Stimulated activated CD8-positive, alpha-beta memory T cell treated with anti-CD3 and anti-CD28 coated beads, Interleukin-4, amount 100 ng/mL, for 24 hours (primary cell): ENCODE data around the gene SLC24A3.

Experiments
- DNase-seq: peaks from one replicate; pipeline ENCODE4 v3.0.0-alpha.2; 2020; ENCODE audit warnings: low read depth

SLC24A3 gene

DNA sequence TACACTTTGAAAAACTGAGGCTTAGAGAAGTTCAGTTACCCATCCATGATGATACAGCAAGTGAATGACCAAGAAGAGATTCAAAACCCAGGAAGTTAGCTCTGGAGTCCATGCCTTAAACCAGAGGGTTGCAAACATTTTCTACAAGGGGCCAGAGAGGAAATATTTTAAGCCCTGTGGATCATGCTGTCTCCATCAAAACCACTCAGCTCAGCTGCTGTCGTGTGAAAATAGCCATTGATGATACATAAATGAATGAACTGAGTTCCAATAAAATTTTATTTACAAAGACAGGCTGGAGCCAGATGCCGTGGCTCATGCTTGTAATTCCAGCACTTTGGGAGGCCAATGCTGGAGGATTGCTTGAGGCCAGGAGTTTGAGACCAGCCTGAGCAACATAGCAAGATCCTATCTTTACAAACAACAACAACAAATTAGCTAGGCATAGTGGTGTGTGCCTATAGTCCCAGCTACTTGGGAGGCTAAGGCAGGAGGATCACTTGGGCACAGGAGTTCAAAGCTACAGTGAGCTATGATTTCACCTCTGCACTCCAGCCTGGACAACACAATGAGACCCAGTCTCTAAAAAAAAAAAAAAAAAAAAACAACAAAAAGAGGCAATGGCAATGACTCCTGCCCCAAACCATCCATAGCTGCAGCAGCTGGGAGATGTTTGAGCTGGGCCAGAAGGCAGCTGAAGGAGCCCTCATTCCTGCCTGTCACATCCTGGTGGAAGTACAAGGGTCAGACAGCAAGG lies 501.6 kb downstream of the SLC24A3 start:
- DNase-seq, result no peak

DNA sequence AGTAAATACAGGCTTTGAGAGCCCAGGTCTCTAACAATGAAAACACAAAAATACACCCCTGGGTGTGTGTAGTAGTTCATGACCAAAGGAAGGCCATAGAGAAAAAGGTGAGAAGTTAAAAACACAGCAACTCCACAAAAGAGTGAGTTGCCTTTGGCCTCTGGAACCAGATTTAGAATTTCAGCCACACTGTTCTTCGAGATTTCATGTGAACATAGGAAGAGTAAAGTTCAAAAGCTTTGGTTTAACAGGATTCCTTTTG lies 502.1 kb downstream of the SLC24A3 start:
- no peak for DNase-seq

DNA sequence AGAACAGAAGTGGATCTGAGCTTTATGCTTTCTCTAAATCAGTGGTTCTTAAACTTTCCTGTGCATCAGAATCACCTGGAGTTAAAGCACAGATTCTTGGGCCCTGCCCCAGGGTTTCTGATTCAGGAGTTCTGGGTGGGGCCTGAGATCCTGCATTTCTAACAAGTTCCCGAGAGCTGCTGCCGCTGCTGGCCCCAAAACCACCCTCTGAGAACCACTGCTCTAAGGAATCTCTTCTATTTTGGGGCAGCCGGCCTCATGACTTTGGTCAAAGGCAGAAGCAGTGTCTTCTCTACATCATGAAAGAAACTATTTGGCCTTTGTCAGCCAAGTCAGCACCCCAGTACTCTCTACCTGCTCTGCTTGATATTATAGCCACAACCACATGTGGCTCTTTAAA lies 503.5 kb downstream of the SLC24A3 start:
- no peak for DNase-seq

DNA sequence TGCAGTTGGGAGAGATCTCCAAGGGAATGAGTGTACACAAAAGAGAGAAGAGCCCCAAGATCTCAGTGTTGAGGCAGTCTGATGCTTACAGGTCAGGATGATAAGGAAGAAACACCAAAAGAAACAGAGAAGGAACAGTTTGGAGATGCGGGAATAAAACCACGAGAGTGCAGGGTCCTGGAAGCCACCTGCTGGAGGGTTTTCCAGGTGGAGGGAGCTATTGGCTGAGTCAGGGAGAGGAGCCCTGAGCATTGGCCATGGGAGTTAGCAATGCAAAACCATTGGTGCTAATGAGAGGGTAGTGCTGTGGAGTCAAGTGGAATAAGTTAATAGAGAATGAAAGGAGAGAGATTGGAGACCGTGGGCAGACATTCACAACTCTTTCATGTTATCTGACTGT lies 506.4 kb downstream of the SLC24A3 start:
- no peak for DNase-seq

DNA sequence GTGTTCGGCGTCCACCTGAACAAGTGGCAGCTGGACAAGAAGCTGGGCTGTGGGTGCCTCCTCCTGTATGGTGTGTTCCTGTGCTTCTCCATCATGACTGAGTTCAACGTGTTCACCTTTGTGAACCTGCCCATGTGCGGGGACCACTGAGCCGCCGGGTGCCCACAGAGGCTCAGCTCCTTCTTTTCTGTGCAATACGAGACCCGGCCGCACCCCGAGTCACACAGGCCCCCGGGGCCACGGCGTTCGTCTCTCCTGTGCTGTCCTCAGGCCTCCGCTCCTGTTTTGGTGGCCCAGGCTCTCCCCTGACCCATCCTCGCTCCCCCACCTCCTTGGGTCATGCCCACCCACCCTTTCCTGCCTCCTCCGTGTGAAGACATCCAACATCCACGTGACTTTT lies 508.5 kb downstream of the SLC24A3 start:
- DNase-seq, result no peak

DNA sequence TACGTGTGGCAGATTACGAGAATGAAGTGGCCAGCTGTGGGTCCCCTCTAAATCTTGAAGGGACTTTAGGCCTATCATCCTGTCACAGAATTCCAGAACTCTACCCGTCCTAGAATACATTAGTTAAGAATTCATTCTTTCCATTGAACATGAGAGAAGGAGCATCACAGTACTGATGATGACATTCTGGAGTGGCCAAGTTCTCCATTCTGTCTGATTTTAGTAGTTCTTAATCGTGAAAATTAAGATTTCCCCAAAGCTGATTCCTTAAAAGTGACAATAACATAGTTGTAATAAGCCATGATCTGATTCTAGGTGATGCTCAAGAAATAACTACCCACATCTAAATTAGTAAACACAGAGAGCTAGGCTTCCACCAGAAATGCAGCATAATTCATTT lies 510.6 kb downstream of the SLC24A3 start:
- no peak for DNase-seq

DNA sequence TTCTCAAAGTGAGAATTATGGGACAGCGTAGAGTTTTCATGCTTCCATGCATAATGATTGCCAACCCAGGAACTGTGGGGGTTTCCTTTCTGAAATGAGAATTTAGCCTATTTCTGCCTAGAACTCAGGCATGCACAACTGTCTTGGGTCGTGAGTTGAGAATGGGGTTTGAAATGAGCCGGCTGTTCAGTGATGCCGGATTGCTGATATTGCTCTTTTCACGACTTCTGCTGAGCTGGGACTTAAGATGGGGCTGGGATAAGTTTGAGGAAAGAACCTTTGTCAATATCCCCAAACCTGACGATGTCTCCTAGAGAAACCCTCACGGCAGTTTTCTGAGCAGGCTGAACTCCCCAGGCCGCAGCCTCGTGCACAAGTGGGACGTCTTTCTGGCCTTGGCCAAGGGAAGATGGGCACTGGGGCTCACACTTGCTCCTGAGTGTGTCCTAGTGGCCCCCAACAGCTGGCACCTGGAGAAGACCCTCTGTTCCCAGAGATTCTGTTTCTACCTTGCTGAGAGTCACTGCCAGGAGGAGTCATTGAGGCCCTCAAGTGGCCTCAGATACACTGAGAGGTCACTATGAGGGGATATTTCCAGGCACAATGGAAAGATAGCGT lies 511.5 kb downstream of the SLC24A3 start:
- DNase-seq, result no peak

DNA sequence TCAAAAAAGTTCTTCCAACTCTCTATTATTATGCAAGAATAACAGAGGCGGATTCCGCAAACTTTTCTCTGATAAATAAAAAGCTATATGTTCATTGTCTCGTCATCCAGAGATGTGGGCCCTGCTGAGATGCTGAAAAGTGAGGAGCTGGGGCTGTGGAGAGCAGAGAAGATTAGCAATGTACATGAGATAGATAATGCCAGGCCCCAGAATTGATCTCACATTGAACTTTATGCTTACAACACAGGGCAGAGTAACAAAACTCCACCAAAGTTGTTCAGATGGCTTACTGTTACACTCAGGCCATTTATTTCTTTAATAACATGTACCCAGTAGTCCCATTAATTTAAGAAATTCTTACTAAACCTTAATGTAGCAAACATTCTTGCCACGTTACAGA lies 512.9 kb downstream of the SLC24A3 start:
- DNase-seq, result no peak

DNA sequence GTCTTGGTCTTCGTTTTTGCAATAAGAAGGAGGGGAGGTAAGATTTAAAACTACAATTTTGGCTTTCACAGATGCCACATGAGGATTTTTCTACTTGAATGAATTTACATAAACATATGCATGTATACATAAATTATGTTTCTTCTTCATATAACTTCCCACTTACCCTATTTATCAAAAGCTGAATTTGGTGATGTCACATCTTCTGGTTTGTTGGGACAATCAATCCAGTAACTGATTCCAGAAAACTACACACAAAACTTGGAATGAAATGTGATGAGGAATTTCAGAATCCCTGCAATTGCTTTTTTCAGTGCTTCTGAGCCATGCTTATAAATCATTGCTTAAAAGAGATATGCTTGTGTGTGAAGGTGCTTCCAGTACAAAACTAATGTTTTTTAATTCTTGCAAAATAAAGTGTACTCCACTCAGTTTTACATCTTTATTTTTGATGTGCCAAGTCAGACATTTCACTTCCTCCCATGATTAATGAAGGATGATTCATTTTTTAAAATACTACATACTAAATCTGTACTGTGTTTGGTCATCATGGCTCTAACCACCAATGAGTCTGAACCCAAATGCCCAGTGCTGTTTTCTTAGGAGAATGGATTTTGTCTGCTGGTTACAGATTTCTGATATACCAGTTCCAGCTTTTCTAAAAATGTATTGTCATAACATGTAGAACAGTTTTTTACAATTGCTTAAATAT lies 513.5 kb downstream of the SLC24A3 start:
- DNase-seq, result no peak

DNA sequence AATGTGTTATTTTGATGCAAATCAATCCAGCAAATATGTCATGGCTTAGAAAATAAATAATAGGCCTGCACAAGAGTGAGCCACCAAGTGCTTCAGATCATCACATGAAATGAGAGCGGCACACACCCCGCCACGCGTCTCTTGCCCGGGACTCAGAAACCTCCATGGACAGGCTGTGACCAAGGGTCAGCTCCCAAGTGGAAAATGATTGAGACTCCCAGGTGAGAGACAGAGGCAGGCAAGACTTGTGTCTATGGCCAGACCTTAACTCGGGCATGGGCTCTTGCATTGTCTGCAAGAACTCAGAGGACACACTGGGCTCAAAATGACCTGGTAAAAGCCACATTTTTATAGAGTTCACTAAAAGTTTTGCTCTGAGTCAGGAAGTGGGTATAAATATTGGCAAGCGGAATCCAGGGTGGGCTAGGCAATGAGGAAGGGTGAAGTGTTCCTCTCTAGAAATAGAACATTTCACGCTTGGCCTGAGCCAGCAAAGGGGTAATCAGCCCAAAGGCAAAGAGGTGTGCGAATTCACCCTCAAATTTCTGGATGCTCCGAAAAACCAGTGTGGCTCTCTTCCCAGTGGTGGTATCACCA lies 514.9 kb downstream of the SLC24A3 start:
- no peak for DNase-seq

DNA sequence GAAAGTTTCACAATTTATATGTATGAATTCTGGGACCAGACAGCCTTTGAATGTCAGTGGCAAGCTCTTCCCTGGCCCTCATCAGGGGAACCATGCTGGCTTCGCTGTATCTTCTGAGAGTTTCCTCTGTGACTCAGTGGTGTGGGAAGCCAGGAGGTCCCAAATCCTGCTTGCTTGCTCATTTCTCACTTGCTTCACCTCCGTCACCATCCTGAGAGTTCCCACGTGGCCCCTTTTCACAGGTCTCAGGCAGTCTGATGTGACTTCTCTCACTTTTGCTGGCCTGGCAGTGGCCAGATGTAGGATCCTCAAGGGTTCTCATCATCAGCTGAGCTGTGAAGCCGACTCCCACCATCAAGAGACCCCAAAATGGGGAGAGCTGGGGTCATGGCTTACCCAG lies 517.2 kb downstream of the SLC24A3 start:
- DNase-seq, result no peak

DNA sequence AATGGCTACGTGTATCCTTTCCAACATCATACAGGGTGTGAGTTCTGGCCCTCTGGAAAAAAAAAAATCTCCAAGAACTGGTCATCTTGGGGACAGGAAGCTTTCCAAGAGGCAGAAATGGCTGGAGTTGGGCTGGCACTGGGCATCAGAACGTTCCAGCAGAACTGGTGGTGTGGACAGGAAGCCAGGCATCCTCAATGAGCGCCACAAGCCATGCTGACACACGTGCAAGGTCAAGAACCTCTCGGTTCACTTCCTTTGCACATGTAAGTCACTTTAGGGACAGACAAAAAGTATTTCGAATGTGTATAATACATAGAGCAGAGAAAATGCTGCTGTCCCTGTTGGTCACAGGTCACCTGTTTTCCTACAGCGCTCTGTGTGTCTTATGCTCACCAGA lies 518.3 kb downstream of the SLC24A3 start:
- no peak for DNase-seq

DNA sequence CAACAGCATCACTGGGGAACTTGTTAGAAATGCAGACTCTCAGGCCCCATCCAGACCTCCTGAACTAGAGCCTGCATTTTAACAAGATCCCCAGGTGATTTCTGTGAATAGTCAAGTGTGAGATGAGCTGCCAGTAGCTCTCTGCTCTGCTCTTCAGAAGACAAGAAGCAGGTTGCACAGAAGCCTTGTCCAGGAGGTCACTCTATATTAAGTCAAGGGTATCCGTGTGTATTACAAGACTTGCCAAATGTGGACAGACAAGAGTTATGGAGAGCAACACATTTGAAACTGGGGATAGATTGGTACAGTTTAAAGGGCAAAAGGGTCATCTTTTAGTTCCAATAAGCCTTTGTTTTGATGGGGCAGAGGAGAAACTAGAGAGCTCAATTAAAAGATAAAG lies 522.4 kb downstream of the SLC24A3 start:
- no peak for DNase-seq

DNA sequence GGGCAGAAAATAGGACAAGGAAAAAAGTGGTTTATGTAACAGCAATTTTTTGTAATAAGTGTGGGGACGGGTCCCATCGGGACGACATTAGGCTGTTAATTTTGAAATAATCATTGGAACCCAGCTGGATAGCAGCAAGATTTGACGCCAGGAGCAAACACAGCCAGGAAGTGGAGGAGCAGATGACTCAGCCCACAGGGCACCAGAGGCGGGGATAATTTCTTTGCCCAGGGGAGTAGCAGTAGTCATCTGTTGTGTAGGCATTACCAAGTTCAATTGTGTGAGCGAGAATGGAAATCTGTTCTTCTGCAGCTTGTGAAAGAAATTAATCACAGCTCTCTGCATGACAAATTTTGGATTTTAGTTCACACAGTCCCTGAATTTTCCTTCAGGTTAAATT lies 523.0 kb downstream of the SLC24A3 start:
- no peak for DNase-seq

DNA sequence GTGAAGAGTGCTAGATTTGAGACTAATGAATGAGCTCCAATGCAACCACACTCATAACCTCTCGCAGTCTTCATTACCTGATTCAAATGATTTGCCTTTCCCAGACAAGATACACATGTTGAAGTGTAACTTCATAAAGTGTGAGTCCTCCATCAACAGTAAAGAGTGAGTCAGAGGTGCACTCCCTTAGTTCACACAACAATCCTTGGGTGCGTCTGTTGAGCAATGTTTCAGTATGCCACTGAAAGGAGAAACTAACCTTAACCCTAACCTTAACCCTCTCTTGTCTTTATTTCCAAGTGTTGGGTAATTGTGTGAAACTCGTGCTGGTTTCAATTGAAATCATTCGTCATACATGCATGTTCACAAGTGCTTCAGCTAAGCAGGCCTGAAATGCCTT lies 524.6 kb downstream of the SLC24A3 start:
- no peak for DNase-seq

DNA sequence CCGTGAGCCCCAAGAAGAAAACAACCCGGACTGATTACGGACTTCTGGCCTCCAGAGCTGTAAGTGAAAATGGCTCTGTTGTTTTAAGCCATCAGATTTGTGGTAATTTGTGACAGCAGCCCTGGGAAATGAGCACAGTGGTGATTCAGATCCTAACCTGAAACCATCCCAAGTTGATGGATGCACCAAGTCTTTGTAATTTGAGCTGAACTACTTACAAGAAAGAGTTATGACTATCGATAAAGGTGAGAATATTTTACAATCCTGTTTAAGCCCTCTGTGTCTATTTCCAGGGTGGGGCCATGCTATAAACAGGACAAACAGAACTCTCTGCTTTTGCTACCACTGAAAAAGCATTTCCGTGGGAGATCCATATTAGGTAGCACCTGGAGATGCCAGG lies 526.5 kb downstream of the SLC24A3 start:
- no peak for DNase-seq

DNA sequence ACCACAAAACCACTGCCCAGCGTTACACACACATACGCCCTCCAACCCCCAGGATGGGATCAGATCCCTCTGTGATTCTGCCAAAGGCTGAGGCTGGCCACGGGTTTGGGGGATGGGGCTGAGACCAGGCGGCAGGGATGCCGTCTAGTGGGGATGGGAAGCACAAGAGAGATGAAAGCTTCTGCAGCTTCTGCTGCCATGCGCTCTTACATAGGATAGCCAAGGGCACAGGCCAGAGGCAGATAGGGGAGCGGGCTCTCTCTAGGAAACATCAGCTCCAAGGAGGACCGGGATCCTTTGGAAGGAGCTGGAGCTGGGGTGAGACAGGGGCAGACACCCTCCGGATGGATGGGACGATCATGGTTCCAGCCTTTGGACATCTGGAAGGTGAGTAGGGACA lies 526.9 kb downstream of the SLC24A3 start:
- DNase-seq, result no peak

DNA sequence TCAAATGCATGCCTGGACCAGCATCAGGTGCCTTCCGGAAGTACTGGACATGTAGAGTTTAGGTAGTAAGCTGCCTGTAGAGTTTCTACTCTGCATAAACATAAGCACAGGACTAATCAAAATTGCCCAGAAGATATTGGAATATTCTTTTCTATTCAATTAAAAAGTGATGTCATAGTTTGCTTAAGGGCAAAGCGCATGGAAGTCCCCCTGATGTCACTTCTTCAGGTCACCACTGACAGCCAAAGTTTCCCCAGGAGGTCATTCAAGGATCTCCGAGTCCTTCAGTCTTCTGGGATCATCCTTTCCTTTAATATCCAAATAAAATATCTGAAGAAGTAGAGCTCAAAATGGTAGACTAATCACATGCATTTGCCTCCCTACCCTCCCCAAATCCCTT lies 528.1 kb downstream of the SLC24A3 start:
- DNase-seq, result no peak

DNA sequence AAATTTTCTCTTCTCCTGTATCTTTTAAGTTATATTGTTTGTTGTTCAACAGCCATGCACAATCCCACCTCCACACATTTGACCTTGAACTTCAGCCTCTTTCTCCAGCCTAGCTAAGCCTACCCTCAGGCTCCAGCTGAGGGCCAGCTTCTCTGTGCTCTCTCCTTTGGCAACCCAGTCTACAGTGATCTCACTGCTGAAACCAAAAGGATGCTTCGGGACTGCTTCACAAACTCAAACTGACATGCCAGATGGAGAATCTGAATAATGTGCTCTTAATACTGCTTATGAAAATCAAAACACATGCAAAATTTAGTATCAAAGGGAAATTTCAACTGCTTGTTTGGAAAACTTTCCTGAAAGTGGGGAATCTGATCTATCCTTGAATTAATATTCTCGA lies 529.5 kb downstream of the SLC24A3 start:
- DNase-seq, result no peak

DNA sequence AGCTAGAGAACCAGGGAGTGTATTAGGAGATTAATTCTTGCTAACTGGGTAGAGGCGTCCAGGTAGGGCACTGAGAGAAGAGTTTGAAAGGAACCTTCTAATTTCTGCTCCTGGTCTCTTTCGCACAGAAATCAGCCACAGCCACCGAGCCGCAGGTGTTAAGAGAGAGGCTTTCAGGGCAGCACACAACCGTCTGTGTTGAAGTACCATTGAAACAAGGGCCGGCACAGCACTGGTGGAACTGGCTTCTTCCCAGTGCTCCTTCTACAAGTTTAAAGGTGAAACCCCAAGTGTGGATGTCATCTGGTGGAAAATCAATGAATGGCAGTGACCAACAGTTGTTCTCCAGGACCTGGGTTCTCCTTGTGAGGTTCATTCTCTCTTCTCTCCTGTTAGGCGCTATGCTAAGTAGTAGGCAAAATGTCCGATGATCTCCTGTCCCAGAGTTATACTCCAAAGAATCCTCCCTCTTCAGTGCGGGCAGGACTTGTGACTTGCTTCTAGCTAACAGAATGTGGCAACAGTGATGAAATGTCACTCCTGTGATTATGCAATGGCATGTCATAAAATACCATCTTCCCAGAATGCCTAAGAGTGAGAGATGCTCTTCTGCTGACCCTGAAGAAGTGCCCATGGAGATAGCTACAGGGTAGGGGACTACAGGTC lies 530.7 kb downstream of the SLC24A3 start:
- no peak for DNase-seq

DNA sequence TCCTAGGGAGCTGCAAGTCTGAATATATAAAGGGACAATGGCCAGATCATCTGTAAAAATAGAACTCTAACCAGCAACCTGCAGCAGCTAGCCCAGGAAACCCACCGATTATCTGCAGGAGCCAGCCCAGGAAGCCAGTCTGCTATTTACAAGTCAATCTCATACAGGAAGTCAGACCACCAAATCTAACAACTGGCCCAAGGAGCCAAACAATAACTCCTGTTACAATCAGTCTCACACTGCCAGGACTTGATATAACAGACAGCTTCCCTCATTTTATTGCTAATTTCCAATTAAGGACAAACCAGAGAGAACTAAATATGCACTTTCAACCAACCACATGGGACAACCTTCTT lies 531.2 kb downstream of the SLC24A3 start:
- DNase-seq, result no peak

DNA sequence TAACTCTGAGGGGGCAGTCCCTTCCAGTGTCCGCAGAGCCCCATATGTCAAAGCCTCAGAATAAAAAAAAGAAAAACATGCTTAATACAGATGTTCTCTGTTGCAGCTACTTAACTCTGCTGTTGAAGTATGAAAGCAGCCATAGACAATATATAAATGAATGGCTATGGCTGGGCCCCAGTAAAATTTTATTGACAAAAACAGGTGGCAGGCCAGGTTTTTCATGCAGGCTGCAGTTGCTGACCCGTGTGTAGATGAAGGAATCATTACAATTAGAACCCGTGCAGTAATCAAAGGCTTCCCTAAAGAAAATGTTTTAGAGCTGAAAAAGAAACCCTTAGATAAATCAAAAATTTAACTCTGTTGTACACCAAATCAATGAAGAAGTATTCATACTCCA lies 532.7 kb downstream of the SLC24A3 start:
- DNase-seq, result no peak

DNA sequence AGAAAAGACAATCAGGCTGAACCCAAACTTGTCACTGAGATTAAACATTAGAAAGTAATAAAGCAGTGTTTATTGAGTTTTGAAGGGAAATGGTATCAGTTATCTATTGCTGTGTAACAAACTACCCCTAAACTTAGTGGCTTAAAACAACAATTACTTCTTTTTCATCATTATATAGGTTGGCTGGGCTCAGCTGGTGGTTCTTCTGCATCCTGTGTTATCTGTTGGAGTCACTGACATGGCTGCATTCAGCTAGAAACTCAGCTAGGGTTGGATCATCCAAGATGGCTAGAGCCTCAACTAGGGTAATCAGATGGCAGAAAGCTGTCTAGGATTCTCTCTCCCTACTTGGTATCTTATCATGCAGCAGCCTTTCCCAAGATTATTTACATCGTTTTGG lies 533.1 kb downstream of the SLC24A3 start:
- DNase-seq, result no peak
